H1 (cell line): ENCODE data around the gene OXER1. TPM values are rescaled to one million over a fixed set of nuclear protein-coding genes. Genes with fewer than 3 reads are reported as not detected.

ENCODE experiments used
- CTCF ChIA-PET: fragments of 300-600 bp; sonication (Branson Sonifier 250); formaldehyde crosslinking; loops from one replicate; lab custom pipeline; 2021; ENCODE audit not compliant: partially characterized antibody; lab: Charles Lee
- POLR2A ChIA-PET: fragments of 300-600 bp; sonication (Branson Sonifier 250); formaldehyde crosslinking; loops from one replicate; lab custom pipeline; 2021; ENCODE audit warnings: inconsistent platforms; ENCODE audit not compliant: partially characterized antibody; lab: Charles Lee
- DNase-seq, 2 experiments: peaks; one replicate each; pipeline versions ENCODE4 v3.0.0 to v3.0.0-alpha.2; 2010 to 2022; ENCODE audit warnings: low spot score in 2 of 2, low read depth in 1 of 2, mixed read lengths in 1 of 2
- FAIRE-seq: peaks from 2 replicates; lab custom pipeline; 2011; peaks lifted over from hg19 to GRCh38; lab: Jason Lieb, UNC
- H2AFZ ChIP-seq: 2 replicates; pipeline ENCODE4 v1.8.1; 2012; ENCODE audit warnings: low read length, inconsistent platforms
- H2AK5ac ChIP-seq: 2 replicates; pipeline ENCODE4 v1.6.1; 2013; ENCODE audit warnings: low read depth, low read length
- H2BK120ac ChIP-seq: replicated peaks from 2 replicates; pipeline ENCODE3; 2013; ENCODE audit warnings: low read depth, low read length, inconsistent platforms
- H2BK12ac ChIP-seq: 2 replicates; pipeline ENCODE4 v1.6.1; 2013; ENCODE audit warnings: low read depth, low read length
- H2BK15ac ChIP-seq: 2 replicates; pipeline ENCODE4 v1.6.1; 2013; ENCODE audit warnings: low read length
- H2BK20ac ChIP-seq: 2 replicates; pipeline ENCODE4 v1.6.1; 2013; ENCODE audit warnings: low read length
- H2BK5ac ChIP-seq: 2 replicates; pipeline ENCODE4 v1.6.1; 2013; ENCODE audit warnings: low read depth, low read length
- H3K14ac ChIP-seq: 2 replicates; pipeline ENCODE4 v1.6.1; 2013; ENCODE audit warnings: inconsistent platforms; ENCODE audit not compliant: insufficient read length
- H3K18ac ChIP-seq: 2 replicates; pipeline ENCODE4 v1.6.1; 2013; ENCODE audit warnings: low read length; ENCODE audit errors: extremely low read depth
- H3K23ac ChIP-seq: 2 replicates; pipeline ENCODE4 v1.6.1; 2013; ENCODE audit warnings: inconsistent platforms; ENCODE audit not compliant: insufficient read length
- H3K23me2 ChIP-seq: 2 replicates; pipeline ENCODE4 v1.6.1; 2013; ENCODE audit warnings: low read depth, low read length
- H3K27ac ChIP-seq: 2 replicates; pipeline ENCODE4 v1.6.1; 2011; ENCODE audit warnings: low read depth, low read length, inconsistent platforms
- H3K27me3 ChIP-seq, 4 experiments: replicated peaks in 1 of 4; 1 replicate in 1 of 4; 2 replicates in 3 of 4; pipeline versions ENCODE4 v1.6.1 to v1.8.1; 2011 to 2013; ENCODE audit warnings: low read length in 3 of 4, mild to moderate bottlenecking in 3 of 4, inconsistent platforms in 2 of 4, mixed read lengths in 2 of 4, moderate library complexity in 1 of 4; ENCODE audit not compliant: control insufficient read depth in 3 of 4, insufficient read depth in 3 of 4; ENCODE audit errors: extremely low read depth in 1 of 4
- H3K36me3 ChIP-seq, 4 experiments: 2 replicates each; pipeline versions ENCODE4 v1.6.1 to v1.8.1; 2011 to 2013; ENCODE audit warnings: mild to moderate bottlenecking in 4 of 4, low read length in 3 of 4, moderate library complexity in 2 of 4, control low read depth in 1 of 4, inconsistent platforms in 1 of 4; ENCODE audit not compliant: insufficient read depth in 4 of 4, control insufficient read depth in 2 of 4
- H3K4ac ChIP-seq: replicated peaks from 2 replicates; pipeline ENCODE3; 2013; ENCODE audit warnings: low read length, low read depth, mixed read lengths, inconsistent platforms; ENCODE audit not compliant: insufficient read length
- H3K4me1 ChIP-seq, 4 experiments: replicated peaks in 1 of 4; 1 replicate in 1 of 4; 2 replicates in 3 of 4; pipeline versions ENCODE4 v1.6.1 to v1.8.1; 2011 to 2013; ENCODE audit warnings: low read length in 3 of 4, inconsistent platforms in 2 of 4, mixed read lengths in 1 of 4; ENCODE audit not compliant: insufficient read depth in 4 of 4, control insufficient read depth in 3 of 4
- H3K4me2 ChIP-seq, 2 experiments: 2 replicates each; pipeline versions ENCODE4 v1.6.1 to v1.8.1; 2011 to 2013; ENCODE audit warnings: low read depth in 2 of 2, low read length in 2 of 2, control low read depth in 1 of 2, inconsistent platforms in 1 of 2, mild to moderate bottlenecking in 1 of 2; ENCODE audit not compliant: insufficient read depth in 1 of 2
- H3K4me3 ChIP-seq, 4 experiments: fragments of 200-600, 300-600 bp in 1 of 4; sonication (generic), shearing (Covaris generic), sonication (Bioruptor Twin) in 1 of 4; 2 replicates each; pipeline versions ENCODE4 v1.5.1 to v1.8.1; 2011 to 2016; ENCODE audit warnings: low read length in 4 of 4, low read depth in 3 of 4, control low read depth in 2 of 4, inconsistent platforms in 2 of 4, mild to moderate bottlenecking in 2 of 4, mixed read lengths in 1 of 4, moderate library complexity in 1 of 4; ENCODE audit not compliant: insufficient read depth in 2 of 4; ENCODE audit errors: extremely low read depth in 1 of 4
- H3K56ac ChIP-seq: replicated peaks from 2 replicates; pipeline ENCODE3; 2013; ENCODE audit warnings: low read depth, mild to moderate bottlenecking, mixed read lengths, low read length, inconsistent platforms; ENCODE audit not compliant: insufficient read length
- H3K79me1 ChIP-seq: 2 replicates; pipeline ENCODE4 v1.6.1; 2013; ENCODE audit warnings: low read depth, low read length, control low read depth
- H3K79me2 ChIP-seq, 2 experiments: 2 replicates each; pipeline versions ENCODE4 v1.6.1 to v1.8.1; 2012 to 2013; ENCODE audit warnings: low read length in 2 of 2, mild to moderate bottlenecking in 2 of 2, inconsistent platforms in 1 of 2; ENCODE audit not compliant: insufficient read depth in 2 of 2, control insufficient read depth in 1 of 2
- H3K9ac ChIP-seq, 4 experiments: replicated peaks in 1 of 4; 1 replicate in 1 of 4; 2 replicates in 3 of 4; pipeline versions ENCODE4 v1.6.1 to v1.8.1; 2011 to 2013; ENCODE audit warnings: low read depth in 3 of 4, low read length in 3 of 4, control low read depth in 2 of 4, mild to moderate bottlenecking in 2 of 4, moderate library complexity in 2 of 4, inconsistent platforms in 1 of 4; ENCODE audit errors: extremely low read depth in 1 of 4
- H3K9me3 ChIP-seq, 2 experiments: 2 replicates each; pipeline versions ENCODE4 v1.6.1 to v1.8.1; 2012 to 2013; ENCODE audit warnings: mild to moderate bottlenecking in 2 of 2, moderate library complexity in 2 of 2, control low read depth in 1 of 2, inconsistent platforms in 1 of 2, low read depth in 1 of 2, low read length in 1 of 2, mixed read lengths in 1 of 2; ENCODE audit not compliant: insufficient read depth in 2 of 2
- H4K20me1 ChIP-seq, 2 experiments: replicated peaks in 1 of 2; 2 replicates each; pipeline versions ENCODE3 to v1.8.1; 2011 to 2013; ENCODE audit warnings: inconsistent platforms in 2 of 2, low read length in 2 of 2, mild to moderate bottlenecking in 1 of 2; ENCODE audit not compliant: insufficient read depth in 2 of 2, control insufficient read depth in 1 of 2
- H4K5ac ChIP-seq: 2 replicates; pipeline ENCODE4 v1.6.1; 2013; ENCODE audit warnings: low read length, low read depth, mixed read lengths, inconsistent platforms; ENCODE audit not compliant: insufficient read length
- H4K8ac ChIP-seq: 2 replicates; pipeline ENCODE4 v1.8.0; 2013; ENCODE audit warnings: mild to moderate bottlenecking, moderate library complexity, low read length, inconsistent platforms; ENCODE audit not compliant: insufficient read depth; ENCODE audit errors: extremely low read depth
- H4K91ac ChIP-seq: replicated peaks from 2 replicates; pipeline ENCODE3; 2013; ENCODE audit warnings: low read length, mixed read lengths, inconsistent platforms; ENCODE audit not compliant: insufficient read length
- BACH1 ChIP-seq: IDR thresholded peaks from 2 replicates; pipeline ENCODE4 v1.6.1; 2012; ENCODE audit warnings: low read length, improper control_type of control experiment
- EGR1 ChIP-seq: IDR thresholded peaks from 2 replicates; pipeline ENCODE4 v1.6.1; 2011; ENCODE audit warnings: low read depth, low read length, borderline replicate concordance
- JUND ChIP-seq: IDR thresholded peaks from 2 replicates; pipeline ENCODE4 v1.6.1; 2011; ENCODE audit warnings: mild to moderate bottlenecking, improper control_type of control experiment, low read length
- KDM4A ChIP-seq: IDR thresholded peaks from one replicate; pipeline ENCODE4 v1.7.1; 2012; ENCODE audit warnings: low read depth, mild to moderate bottlenecking, moderate library complexity, low read length, inconsistent platforms; ENCODE audit not compliant: severe bottlenecking
- MAFK ChIP-seq: IDR thresholded peaks from 2 replicates; pipeline ENCODE4 v1.6.1; 2012; ENCODE audit warnings: low read depth, mild to moderate bottlenecking, improper control_type of control experiment, low read length
- POLR2A ChIP-seq, 2 experiments: IDR thresholded peaks; 1 replicate in 1 of 2; 2 replicates in 1 of 2; pipeline ENCODE4 v1.6.1; 2011; ENCODE audit warnings: low read depth in 2 of 2, low read length in 2 of 2, mild to moderate bottlenecking in 2 of 2; ENCODE audit errors: control extremely low read depth in 1 of 2
- RFX5 ChIP-seq: IDR thresholded peaks from 2 replicates; pipeline ENCODE4 v1.6.1; 2011; ENCODE audit warnings: low read depth, low read length, improper control_type of control experiment, borderline replicate concordance
- SUZ12 ChIP-seq: fragments of 200-600 bp; sonication (generic); IDR thresholded peaks from 2 replicates; pipeline ENCODE4 v1.6.1; 2012; ENCODE audit warnings: mild to moderate bottlenecking, inconsistent platforms, low read length, moderate library complexity, mixed read lengths
- TBP ChIP-seq: IDR thresholded peaks from 2 replicates; pipeline ENCODE4 v1.6.1; 2011; ENCODE audit warnings: low read depth, low read length, improper control_type of control experiment
- USF2 ChIP-seq: IDR thresholded peaks from 2 replicates; pipeline ENCODE4 v1.6.1; 2011; ENCODE audit warnings: low read length, improper control_type of control experiment
- WGBS, 2 experiments: shearing (Covaris generic) in 1 of 2; methylation state at CpG; one replicate each; pipeline versions ENCODE4 v1.1.6 to v1.1.7; 2013 to 2015; ENCODE audit warnings: low lambda C conversion rate in 2 of 2, mixed read lengths in 2 of 2, inconsistent platforms in 1 of 2, low coverage in 1 of 2, missing lambda C conversion rate in 1 of 2; ENCODE audit not compliant: insufficient replicate concordance in 2 of 2, insufficient coverage in 1 of 2, insufficient read length in 1 of 2; ENCODE audit errors: extremely low coverage in 1 of 2, missing lambda C conversion rate in 1 of 2; 5-methylcytosine and 5-hydroxymethylcytosine counted together
- polyA plus RNA-seq, 7 experiments: library from polyadenylated mRNA; depleted of rRNA in 3 of 7; stranded (reverse) in 5 of 7; unstranded in 2 of 7; fragments of >200 nt in 5 of 7; fragments of 200-250 nt in 2 of 7; gene quantifications; 1 replicate in 5 of 7; 2 replicates in 1 of 7; 4 replicates in 1 of 7; pipeline versions ENCODE4 v1.2.1 to v1.2.3, GENCODE V29; 2011 to 2013; ENCODE audit warnings: missing spikeins in 2 of 7, mixed read lengths in 2 of 7
- total RNA-seq: library from RNA; stranded (reverse); fragmentation: NEBNext Ultra II Directional; extraction: Animal tissue kit (Norgen Biotek cat#: 25700); gene quantifications from 2 replicates; pipeline ENCODE4 v1.2.1, GENCODE V29; 2021

The OXER1 gene
- total and polyA plus RNA-seq, 2 of the 8 experiments (the other 6 are each of a cell fraction or from before 2014, with no cell fraction given): 1.2 to 2.9 TPM

DNA sequence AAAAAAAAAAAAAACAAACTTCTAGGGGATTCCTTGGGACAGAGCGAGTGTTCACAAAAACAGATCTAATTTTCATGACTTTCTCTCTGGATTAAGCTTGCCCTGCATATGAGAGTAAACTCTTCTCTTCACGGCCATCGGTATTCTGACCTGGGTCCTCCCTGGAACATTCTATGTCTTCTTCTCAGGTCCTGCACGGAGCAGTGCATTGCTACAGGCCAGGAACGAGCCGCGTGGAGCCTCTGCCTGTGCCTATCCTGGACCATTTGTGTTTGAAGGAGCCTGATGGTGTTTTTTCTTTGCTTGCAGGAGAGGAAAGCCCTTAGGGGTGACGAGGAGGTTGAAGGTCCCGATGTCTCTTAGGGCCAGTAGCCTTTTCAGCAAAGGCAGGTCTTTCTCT, 1.8 kb upstream of the OXER1 start:
- Histone ChIP-seq H2AK5ac (no peak overlapping the region), H3K9ac (no peak overlapping the region), H4K20me1 (no peaks in the 10 kb centered on the region), H3K36me3 (no peaks in the 10 kb centered on the region; a peak in 1 of 8 replicates), H2BK12ac (no peak overlapping the region), H3K27ac (no peak overlapping the region), H3K18ac (no peak overlapping the region), H2BK15ac (no peak overlapping the region), H3K27me3 (no peaks in the 10 kb centered on the region), H2BK120ac (no peak overlapping the region), H3K14ac (no peak overlapping the region), H3K56ac (no peak overlapping the region), H3K79me1 (no peaks in the 10 kb centered on the region), H2BK20ac (no peak overlapping the region), H3K23me2 (no peaks in the 10 kb centered on the region), H4K5ac (no peak overlapping the region), H3K9me3 (no peaks in the 10 kb centered on the region), H2BK5ac (no peak overlapping the region), H4K91ac (no peak overlapping the region), H3K23ac (no peak overlapping the region), H3K4me1 (peaks cover 0 to 16% (median under 1%) of the 10 kb centered on the region in 4 experiments; a peak in 3 of 7 replicates), H2AFZ (no peak overlapping the region), H4K8ac (no peak overlapping the region), H3K4me2 (no peak overlapping the region), H3K79me2 (no peaks in the 10 kb centered on the region), H3K4ac (no peak overlapping the region), H3K4me3 (no peak overlapping the region)
- ChIA-PET CTCF (interaction anchor here (1.3 kb wide), 2 partner anchors 9 to 361 kb away, joined by 4 to 6 read pairs; no protein-coding TSS in a partner anchor), POLR2A (no interaction called here)
- no peak for DNase-seq
- 93% methylated on average over 9 of the region's 9 CpGs; no CpG with 5 or more reads in 1 of the 2 experiments for WGBS, 2 experiments
- FAIRE-seq: no peak
- TF ChIP-seq TBP (no peak), RFX5 (no peak), USF2 (no peak), MAFK (no peak), BACH1 (no peak), POLR2A (IDR thresholded peaks at IDR 0.05; ENCODE audit: control extremely low read depth in 1 of 2, low read depth in 2 of 2, low read length in 2 of 2) (no peak), SUZ12 (no peak), KDM4A (no peak), EGR1 (no peak), JUND (no peak)
